IPS-18c (cell line): ENCODE measurements around the gene HJURP.
"Not testable (repeated sequence)": the region's sequence is repeated elsewhere in the genome, so short reads cannot be mapped to it uniquely, and the experiment has no call there.

Source experiments
- H3K4me3 ChIP-seq: 2 replicates; pipeline ENCODE4 v1.7.0; 2013; ENCODE audit warnings: low read depth, mild to moderate bottlenecking, low read length, moderate library complexity; ENCODE audit not compliant: insufficient read depth
- H3K9me3 ChIP-seq: one replicate; pipeline ENCODE4 v1.6.1; 2013; ENCODE audit warnings: mild to moderate bottlenecking, low read length, moderate library complexity; ENCODE audit not compliant: control insufficient read depth, insufficient read depth

The HJURP gene

GRCh38 chr2:233854241-233854981 lies at the start of gene HJURP:
Gene HJURP (minus strand): TSS chr2:233854535. CDS start chr2:233854500, 35 bp downstream.
- peak within 1 kb of the TSS; percentile 90 for H3K4me3 ChIP-seq
- H3K9me3 ChIP-seq = no peaks in the 10 kb centered on the region

GRCh38 chr2:233901884-233902283 lies 47.5 kb upstream of the HJURP start:
- no peaks in the 10 kb centered on the region for H3K9me3 ChIP-seq
- H3K4me3 ChIP-seq = no peak overlapping the region

- H3K4me3 ChIP-seq = no peak overlapping the region
- no peaks in the 10 kb centered on the region for H3K9me3 ChIP-seq
Measured at GRCh38 chr2:233901367-233901766, 47.0 kb upstream of the HJURP start.

GRCh38 chr2:233896253-233896652 lies 41.9 kb upstream of the HJURP start:
- not testable (repeated sequence) for H3K4me3 ChIP-seq, H3K9me3 ChIP-seq

GRCh38 chr2:233892793-233893192 lies 38.5 kb upstream of the HJURP start:
- H3K9me3 ChIP-seq = no peaks in the 10 kb centered on the region
- no peak overlapping the region for H3K4me3 ChIP-seq

- no peak overlapping the region for H3K4me3 ChIP-seq
- H3K9me3 ChIP-seq = no peaks in the 10 kb centered on the region
Measured at GRCh38 chr2:233882353-233882752, 28.0 kb upstream of the HJURP start.

GRCh38 chr2:233872125-233872524 lies 17.8 kb upstream of the HJURP start:
- H3K4me3 ChIP-seq, H3K9me3 ChIP-seq: not testable (repeated sequence)

- H3K9me3 ChIP-seq = no peaks in the 10 kb centered on the region
- no peak overlapping the region for H3K4me3 ChIP-seq
Measured at GRCh38 chr2:233871432-233871831, 17.1 kb upstream of the HJURP start.

- H3K4me3 ChIP-seq = peak within 1 kb of the TSS; percentile 55
- H3K9me3 ChIP-seq = no peaks in the 10 kb centered on the region
Measured at GRCh38 chr2:233867993-233868532, 13.7 kb upstream of the HJURP start, which contains the start of gene MSL3B. Gene MSL3B (minus strand): TSS chr2:233868386.

GRCh38 chr2:233866479-233866878 lies 12.1 kb upstream of the HJURP start:
- no peaks in the 10 kb centered on the region for H3K9me3 ChIP-seq
- no peak overlapping the region for H3K4me3 ChIP-seq

- H3K9me3 ChIP-seq = no peaks in the 10 kb centered on the region
- no peak overlapping the region for H3K4me3 ChIP-seq
Measured at GRCh38 chr2:233865838-233866237, 11.5 kb upstream of the HJURP start.

- Histone ChIP-seq H3K4me3 (no peak overlapping the region), H3K9me3 (no peaks in the 10 kb centered on the region)
Measured at GRCh38 chr2:233862261-233862768, 8.0 kb upstream of the HJURP start.

- Histone ChIP-seq H3K4me3 (no peak overlapping the region), H3K9me3 (no peaks in the 10 kb centered on the region)
Measured at GRCh38 chr2:233858331-233858730, 4.0 kb upstream of the HJURP start.

- Histone ChIP-seq H3K4me3 (no peak overlapping the region), H3K9me3 (no peaks in the 10 kb centered on the region)
Measured at GRCh38 chr2:233857511-233858141, 3.3 kb upstream of the HJURP start.

- H3K9me3 ChIP-seq = no peaks in the 10 kb centered on the region
- no peak overlapping the region for H3K4me3 ChIP-seq
Measured at GRCh38 chr2:233856184-233856583, 1.8 kb upstream of the HJURP start.

- 0 out of 2 replicates have a peak overlapping the region, but pooled peaks have one; percentile 12 for H3K4me3 ChIP-seq
- no peaks in the 10 kb centered on the region for H3K9me3 ChIP-seq
Measured at GRCh38 chr2:233855345-233855744, 1.0 kb upstream of the HJURP start.

- Histone ChIP-seq H3K4me3 (peak overlapping the region; percentile 90), H3K9me3 (no peaks in the 10 kb centered on the region)
Measured at GRCh38 chr2:233853883-233854240, 473 bp downstream of the HJURP start.

- Histone ChIP-seq H3K9me3 (no peaks in the 10 kb centered on the region), H3K4me3 (peak overlapping the region; percentile 90)
Measured at GRCh38 chr2:233853353-233853752, 982 bp downstream of the HJURP start.
